Measurements from ENCODE around the gene RAPGEF3. TPM values are rescaled to one million over a fixed set of nuclear protein-coding genes. Genes with fewer than 3 reads are reported as not detected.

Gene RAPGEF3
- total RNA-seq = 10 to 100 TPM; 14.1 to 28.7 (median 23.3) TPM
- 44.9 TPM for polyA plus RNA-seq
- long read RNA-seq, donor 1, full-length matches to known transcripts = 7 of 23 reads
- long read RNA-seq, donor 1, partial matches to known transcripts = 9 of 23 reads
- long read RNA-seq, donor 1, other reads (novel, unspliced or antisense) = 7 of 23 reads
- long read RNA-seq, donor 2, full-length matches to known transcripts = 4 of 12 reads
- long read RNA-seq, donor 2, partial matches to known transcripts = 3 of 12 reads
- long read RNA-seq, donor 2, other reads (novel, unspliced or antisense) = 5 of 12 reads
- long read RNA-seq, donor 3, full-length matches to known transcripts = 8 of 36 reads
- long read RNA-seq, donor 3, partial matches to known transcripts = 12 of 36 reads
- long read RNA-seq, donor 3, other reads (novel, unspliced or antisense) = 16 of 36 reads
- long read RNA-seq, donor 4, full-length matches to known transcripts = 1 of 8 reads
- long read RNA-seq, donor 4, partial matches to known transcripts = 2 of 8 reads
- long read RNA-seq, donor 4, other reads (novel, unspliced or antisense) = 5 of 8 reads

DNA sequence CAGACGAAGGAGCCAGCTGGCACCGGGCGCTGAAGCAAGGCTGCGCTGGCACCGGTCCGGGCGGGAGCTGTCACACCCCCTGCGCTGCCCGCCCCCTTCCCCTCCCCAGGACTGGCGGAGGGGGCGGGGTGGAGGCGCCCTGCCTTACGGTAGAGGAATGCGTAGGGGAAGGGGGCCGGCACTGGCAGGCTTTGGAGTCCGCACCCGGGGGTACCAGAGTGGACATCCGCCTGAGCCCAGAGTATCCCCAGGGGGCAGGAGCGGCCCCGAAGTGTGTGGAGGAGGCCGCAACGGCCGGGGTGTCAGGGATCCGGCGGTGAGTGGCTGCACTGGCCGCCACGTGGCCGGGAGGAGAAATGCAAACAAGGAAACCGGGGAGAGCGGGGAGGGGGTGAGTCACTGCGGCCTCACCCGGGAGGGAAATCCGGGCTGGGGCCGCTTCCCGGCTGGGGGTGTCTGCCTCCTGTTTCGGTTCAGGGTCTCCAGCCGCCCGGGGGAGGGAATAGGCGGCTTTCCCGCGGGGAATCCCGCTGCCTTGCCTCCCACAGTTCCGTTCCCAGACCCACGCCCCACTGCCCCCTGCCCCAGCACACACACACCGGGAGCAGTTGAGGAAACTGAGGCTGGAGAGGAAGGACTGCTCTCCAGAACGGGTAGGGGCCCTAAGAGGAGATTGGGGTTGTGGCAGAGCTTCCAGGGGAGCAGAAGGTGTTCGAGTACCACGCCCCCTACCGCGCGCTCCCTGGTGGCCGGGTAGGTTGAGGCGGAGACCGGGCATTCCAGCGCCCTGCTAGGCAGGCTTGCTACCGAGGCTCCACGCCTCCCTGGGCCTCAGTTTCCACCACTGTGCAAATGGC, at the start of gene RAPGEF3:
Gene RAPGEF3, minus strand, starts transcription at position 47 of the 857 bp plus-strand sequence. CDS start 324 bp downstream, outside the sequence.
- H3K27ac ChIP-seq (ENCODE audit: low read length) = peak within 1 kb of the TSS; percentile 44
- no peaks in the 10 kb centered on the region for H3K27me3 ChIP-seq (ENCODE audit: control insufficient read depth, insufficient read depth)
- peak; percentile 90 to 91 for ATAC-seq
- peak; percentile 87 to 95 (median 95) for DNase-seq
- peaks cover 15% of the 10 kb centered on the region for H3K4me1 ChIP-seq (ENCODE audit: control insufficient read depth, insufficient read depth, low read length)
- WGBS = 3% methylated on average over 57 of the region's 57 CpGs
- peak within 1 kb of the TSS; percentile 51 for H3K4me3 ChIP-seq (ENCODE audit: low read length)
- intact Hi-C loops (cut with DNase I) = no loop called here
- no peaks in the 10 kb centered on the region for H3K9me3 ChIP-seq (ENCODE audit: control insufficient read depth, low read length)

DNA sequence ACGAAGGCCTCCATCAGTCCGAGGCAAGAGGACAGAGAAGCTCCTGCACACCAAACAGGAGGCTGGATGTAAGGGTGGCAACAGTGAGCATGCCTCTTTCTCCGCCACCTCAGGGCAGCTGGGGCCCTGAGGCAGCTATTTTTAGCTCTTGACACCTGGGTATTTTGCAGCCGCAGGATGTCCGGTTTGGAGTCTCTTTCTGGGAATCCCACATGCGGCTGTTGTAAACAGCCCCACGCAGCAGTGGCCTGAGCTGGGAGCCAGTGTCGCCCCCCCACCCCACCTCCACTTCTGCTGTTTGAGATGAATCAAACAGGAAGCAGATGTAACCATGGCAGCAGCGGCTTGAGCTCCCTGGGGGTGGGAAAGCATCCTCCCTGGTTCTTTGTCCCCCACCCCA, 49.4 kb upstream of the RAPGEF3 start:
- WGBS = 9% methylated on average over 9 of the region's 9 CpGs
- H3K9me3 ChIP-seq (ENCODE audit: control insufficient read depth, low read length) = no peaks in the 10 kb centered on the region
- H3K4me1 ChIP-seq (ENCODE audit: control insufficient read depth, insufficient read depth, low read length) = peaks cover 60% of the 10 kb centered on the region
- H3K27ac ChIP-seq (ENCODE audit: low read length) = peak overlapping the region; percentile 86
- ATAC-seq = no peak
- H3K4me3 ChIP-seq (ENCODE audit: low read length) = no peak overlapping the region
- no peaks in the 10 kb centered on the region for H3K27me3 ChIP-seq (ENCODE audit: control insufficient read depth, insufficient read depth)
- DNase-seq = peak in 2 of 3 donors; percentile 74 to 77
- intact Hi-C loops (cut with DNase I) = no loop called here

- intact Hi-C loops (cut with DNase I) = no loop called here
- Histone ChIP-seq H3K9me3 (ENCODE audit: control insufficient read depth, low read length) (no peaks in the 10 kb centered on the region), H3K4me1 (ENCODE audit: control insufficient read depth, insufficient read depth, low read length) (peaks cover 65% of the 10 kb centered on the region), H3K27me3 (ENCODE audit: control insufficient read depth, insufficient read depth) (no peaks in the 10 kb centered on the region), H3K4me3 (ENCODE audit: low read length) (no peak overlapping the region), H3K27ac (ENCODE audit: low read length) (peak overlapping the region; percentile 86)
- ATAC-seq (peak in 1 of 2 donors; percentile 24), DNase-seq (peak in 2 of 3 donors; percentile 80 to 85)
- WGBS = 30% methylated on average over 5 of the region's 5 CpGs
Observed at GRCh38 chr12:47807338-47807737, 48.7 kb upstream of the RAPGEF3 start.

- Histone ChIP-seq H3K4me1 (ENCODE audit: control insufficient read depth, insufficient read depth, low read length) (peaks cover 72% of the 10 kb centered on the region), H3K4me3 (ENCODE audit: low read length) (no peak overlapping the region), H3K27ac (ENCODE audit: low read length) (peak overlapping the region; percentile 5), H3K27me3 (ENCODE audit: control insufficient read depth, insufficient read depth) (no peaks in the 10 kb centered on the region), H3K9me3 (ENCODE audit: control insufficient read depth, low read length) (no peaks in the 10 kb centered on the region)
- DNase-seq = peak in 2 of 3 donors; percentile 41 to 58
- intact Hi-C loops (cut with DNase I) = no loop called here
- WGBS = 29% methylated on average over 2 of the region's 2 CpGs
- ATAC-seq = no peak
Observed at GRCh38 chr12:47805417-47805816, 46.7 kb upstream of the RAPGEF3 start.

GRCh38 chr12:47804171-47804570, 45.5 kb upstream of the RAPGEF3 start:
- no peaks in the 10 kb centered on the region for H3K9me3 ChIP-seq (ENCODE audit: control insufficient read depth, low read length)
- ATAC-seq (no peak), DNase-seq (peak in 2 of 3 donors; percentile 45 to 61)
- intact Hi-C loops (cut with DNase I) = loop anchor here in 3 of 4 donors (5.0 kb wide), 1 partner anchor 33 kb away; no protein-coding TSS in a partner anchor
- WGBS = 17% methylated on average over 8 of the region's 8 CpGs
- no peaks in the 10 kb centered on the region for H3K27me3 ChIP-seq (ENCODE audit: control insufficient read depth, insufficient read depth)
- no peak overlapping the region for H3K4me3 ChIP-seq (ENCODE audit: low read length)
- peaks cover 81% of the 10 kb centered on the region for H3K4me1 ChIP-seq (ENCODE audit: control insufficient read depth, insufficient read depth, low read length)
- H3K27ac ChIP-seq (ENCODE audit: low read length) = peak overlapping the region; percentile 31

- 56% methylated on average over 12 of the region's 12 CpGs for WGBS
- Histone ChIP-seq H3K9me3 (ENCODE audit: control insufficient read depth, low read length) (no peaks in the 10 kb centered on the region), H3K4me1 (ENCODE audit: control insufficient read depth, insufficient read depth, low read length) (peaks cover 74% of the 10 kb centered on the region), H3K27ac (ENCODE audit: low read length) (peak overlapping the region; percentile 33), H3K4me3 (ENCODE audit: low read length) (no peak overlapping the region), H3K27me3 (ENCODE audit: control insufficient read depth, insufficient read depth) (no peaks in the 10 kb centered on the region)
- peak in 2 of 3 donors; percentile 58 to 60 for DNase-seq
- intact Hi-C loops (cut with DNase I) = loop anchor here in 3 of 4 donors (5.0 kb wide), 1 partner anchor 34 kb away; no protein-coding TSS in a partner anchor
- no peak for ATAC-seq
Observed at GRCh38 chr12:47803191-47803875, 44.7 kb upstream of the RAPGEF3 start.

DNA sequence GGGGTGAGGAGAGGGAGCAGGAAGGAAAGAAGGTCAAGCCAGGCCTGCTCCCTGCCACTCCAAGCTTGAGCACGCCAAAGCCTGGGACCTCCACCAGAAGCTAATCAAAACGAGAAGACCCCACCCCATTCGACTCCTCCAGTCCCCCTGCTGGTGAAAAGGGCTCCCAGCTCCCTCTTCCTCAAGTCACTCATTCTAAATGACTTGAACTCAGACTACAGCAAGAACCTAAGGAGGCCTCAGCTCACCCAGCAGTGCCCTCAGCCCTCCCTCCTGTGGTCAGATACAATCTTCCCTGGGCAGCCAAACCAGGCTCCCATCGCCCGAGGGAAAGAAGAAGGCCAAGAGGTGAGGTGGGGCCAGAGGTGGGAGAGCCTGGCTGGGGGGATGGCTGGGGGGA, 43.6 kb upstream of the RAPGEF3 start:
- DNase-seq (peak in 2 of 3 donors; percentile 40 to 44), ATAC-seq (no peak)
- H3K4me1 ChIP-seq (ENCODE audit: control insufficient read depth, insufficient read depth, low read length) = peaks cover 65% of the 10 kb centered on the region
- H3K27me3 ChIP-seq (ENCODE audit: control insufficient read depth, insufficient read depth) = no peaks in the 10 kb centered on the region
- no peak overlapping the region for H3K4me3 ChIP-seq (ENCODE audit: low read length)
- intact Hi-C loops (cut with DNase I) = loop anchor here in 3 of 4 donors (5.0 kb wide), 1 partner anchor 35 kb away; no protein-coding TSS in a partner anchor
- no peaks in the 10 kb centered on the region for H3K9me3 ChIP-seq (ENCODE audit: control insufficient read depth, low read length)
- peak overlapping the region; percentile 13 for H3K27ac ChIP-seq (ENCODE audit: low read length)
- 18% methylated on average over 5 of the region's 5 CpGs for WGBS

DNA sequence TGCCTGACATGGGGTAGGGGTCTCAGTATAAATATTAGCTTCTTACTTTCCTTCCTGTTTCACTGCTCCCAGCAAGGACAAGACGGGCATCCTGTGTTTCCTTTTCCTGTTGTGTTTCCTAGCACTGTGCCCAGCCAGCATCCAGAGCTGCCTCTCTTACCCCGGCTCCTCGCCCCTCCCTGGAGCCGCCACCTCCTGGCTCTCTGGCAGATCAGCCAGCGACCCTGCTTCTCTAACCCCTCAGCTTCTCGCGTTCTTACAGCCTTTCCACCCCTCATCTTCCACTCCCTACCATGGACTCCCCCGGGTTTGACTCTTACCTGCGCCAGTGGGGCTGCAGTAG, 43.2 kb upstream of the RAPGEF3 start:
- Histone ChIP-seq H3K4me1 (ENCODE audit: control insufficient read depth, insufficient read depth, low read length) (peaks cover 63% of the 10 kb centered on the region), H3K27ac (ENCODE audit: low read length) (peak overlapping the region; percentile 13), H3K4me3 (ENCODE audit: low read length) (no peak overlapping the region), H3K9me3 (ENCODE audit: control insufficient read depth, low read length) (no peaks in the 10 kb centered on the region), H3K27me3 (ENCODE audit: control insufficient read depth, insufficient read depth) (no peaks in the 10 kb centered on the region)
- intact Hi-C loops (cut with DNase I) = loop anchor here in 3 of 4 donors (5.0 kb wide), 1 partner anchor 35 kb away; no protein-coding TSS in a partner anchor
- ATAC-seq (peak in 1 of 2 donors; percentile 17), DNase-seq (peak in 2 of 3 donors; percentile 60 to 63)
- 44% methylated on average over 9 of the region's 9 CpGs for WGBS

DNA sequence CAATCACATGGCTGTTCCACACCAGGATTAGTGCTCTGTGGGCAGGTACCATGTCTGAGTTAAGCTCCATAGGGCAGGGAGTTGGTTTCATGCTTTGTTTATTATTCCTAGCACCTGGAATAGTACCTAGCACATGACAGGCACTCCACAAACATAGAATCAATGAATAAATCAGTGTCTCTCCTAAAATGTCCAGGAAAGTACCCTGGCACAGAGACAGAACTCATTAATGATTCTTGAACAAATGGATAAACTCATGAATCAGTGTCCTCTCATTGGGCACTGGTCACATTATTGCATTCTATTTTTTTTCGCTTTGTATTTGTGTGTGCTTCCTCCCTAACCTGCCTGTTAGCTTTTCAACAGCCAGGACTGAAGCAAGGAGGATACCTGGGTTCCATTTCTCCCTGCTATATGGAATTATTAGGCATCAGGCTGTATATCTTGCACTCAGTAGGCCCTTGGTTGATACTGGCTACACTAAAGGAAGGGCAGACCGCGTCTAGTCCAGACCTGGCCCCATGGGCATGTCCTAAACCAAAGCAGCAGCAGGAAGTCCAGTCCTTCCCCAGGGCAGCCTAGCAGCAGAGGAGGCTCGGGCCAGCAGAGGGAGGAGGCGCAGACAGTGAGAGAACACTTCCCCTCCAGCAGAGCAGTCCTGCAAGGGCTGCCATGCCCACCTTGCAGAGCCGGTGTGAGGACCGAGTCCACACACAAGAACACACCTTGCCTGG, 42.7 kb upstream of the RAPGEF3 start:
- Histone ChIP-seq H3K4me1 (ENCODE audit: control insufficient read depth, insufficient read depth, low read length) (peaks cover 61% of the 10 kb centered on the region), H3K4me3 (ENCODE audit: low read length) (no peak overlapping the region), H3K27ac (ENCODE audit: low read length) (no peak overlapping the region), H3K27me3 (ENCODE audit: control insufficient read depth, insufficient read depth) (no peaks in the 10 kb centered on the region), H3K9me3 (ENCODE audit: control insufficient read depth, low read length) (no peaks in the 10 kb centered on the region)
- ATAC-seq = peak; percentile 45 to 63
- WGBS = 40% methylated on average over 7 of the region's 7 CpGs
- peak in 2 of 3 donors; percentile 78 to 80 for DNase-seq
- intact Hi-C loops (cut with DNase I) = loop anchor here in 3 of 4 donors (5.0 kb wide), 1 partner anchor 36 kb away; no protein-coding TSS in a partner anchor

All from right cardiac atrium (tissue), 5 donors.